ENCODE measurements around the gene SPPL2B.

The SPPL2B gene

GRCh38 chr19:2324220-2324948 is 4.1 kb upstream of the SPPL2B start:
- DNase-seq = no peak

DNA sequence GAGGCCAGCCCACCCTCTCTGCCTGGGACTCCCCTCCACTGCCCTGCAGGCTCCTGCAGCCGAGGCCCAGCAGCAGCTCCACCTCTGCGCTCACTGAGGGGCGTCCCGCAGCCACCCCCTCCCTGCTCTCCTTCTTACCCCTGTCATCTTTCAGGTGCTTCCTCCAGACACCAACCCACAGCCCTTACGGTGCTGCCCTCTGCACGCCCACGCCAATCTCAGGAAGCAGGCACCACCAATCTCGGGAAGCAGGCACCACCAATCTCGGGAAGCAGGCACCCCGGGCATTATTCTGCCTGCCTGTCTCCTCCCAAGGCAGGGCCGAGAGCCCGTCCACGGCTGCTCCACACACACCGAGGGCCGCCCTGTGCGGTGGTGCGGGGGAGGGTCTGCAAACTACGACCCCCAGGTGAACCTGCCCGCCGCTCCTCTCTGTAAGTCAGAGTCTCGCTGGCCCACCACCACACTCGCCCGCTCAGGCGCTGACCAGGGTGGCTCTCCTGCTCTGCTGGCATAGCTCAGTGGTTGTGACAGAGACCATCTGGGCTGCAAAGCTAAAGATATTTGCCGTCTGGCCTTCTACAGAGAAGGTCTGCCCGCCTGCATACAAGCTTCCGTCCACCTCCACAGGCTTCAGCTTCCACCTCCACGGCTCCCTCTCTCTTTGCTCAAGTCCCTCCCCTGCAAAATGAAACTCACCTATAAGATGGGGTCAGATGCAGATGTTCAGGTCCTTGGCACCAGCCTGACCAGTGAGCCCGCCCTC is 3.0 kb upstream of the SPPL2B start:
- no peak for DNase-seq

DNA sequence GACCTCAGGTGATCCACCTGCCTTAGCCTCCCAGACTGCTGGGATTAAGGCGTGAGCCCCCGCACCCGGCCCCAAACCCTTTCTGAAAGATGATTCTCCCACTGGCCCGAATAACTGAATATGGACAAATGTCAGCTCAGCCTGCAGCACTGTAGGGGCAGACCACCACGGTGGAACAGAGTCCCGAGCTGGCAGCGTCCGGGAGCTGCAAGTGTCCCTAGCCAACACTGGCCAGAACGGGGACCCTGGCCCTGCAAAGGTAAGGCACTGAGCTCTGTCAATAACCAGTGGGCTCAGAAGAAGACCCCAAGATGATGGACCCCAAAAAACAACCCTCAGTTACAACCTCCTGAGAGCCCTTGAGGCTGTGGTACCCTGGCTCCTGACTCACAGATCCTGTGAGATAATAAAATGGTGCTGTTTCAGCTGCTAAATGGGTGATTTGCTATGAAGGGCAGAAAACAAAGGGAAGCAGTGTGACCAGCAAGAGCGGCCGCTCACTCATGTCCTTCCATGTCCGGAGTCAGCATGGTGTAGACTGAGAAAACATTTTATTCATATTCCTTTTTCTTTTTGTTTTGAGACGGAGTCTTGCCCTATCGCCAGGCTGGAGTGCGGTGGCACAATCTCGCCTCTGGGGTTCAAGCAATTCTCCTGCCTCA is 1.7 kb upstream of the SPPL2B start:
- DNase-seq = no peak

GRCh38 chr19:2327773-2328400 is 597 bp upstream of the SPPL2B start:
- peak; percentile 64 for DNase-seq

GRCh38 chr19:2329149-2329478 is 630 bp downstream of the SPPL2B start:
- no peak for DNase-seq

- DNase-seq = no peak
Measured at GRCh38 chr19:2329501-2329916, 1.0 kb downstream of the SPPL2B start.

GRCh38 chr19:2330255-2330631 is 1.8 kb downstream of the SPPL2B start:
- no peak for DNase-seq

- peak; percentile 20 for DNase-seq
Measured at GRCh38 chr19:2330632-2331284, 2.3 kb downstream of the SPPL2B start.

- no peak for DNase-seq
Measured at GRCh38 chr19:2331601-2332246, 3.2 kb downstream of the SPPL2B start.

GRCh38 chr19:2332341-2333026 is 4.0 kb downstream of the SPPL2B start:
- peak; percentile 88 for DNase-seq

- peak; percentile 77 for DNase-seq
Measured at GRCh38 chr19:2333027-2333806, 4.7 kb downstream of the SPPL2B start.

DNA sequence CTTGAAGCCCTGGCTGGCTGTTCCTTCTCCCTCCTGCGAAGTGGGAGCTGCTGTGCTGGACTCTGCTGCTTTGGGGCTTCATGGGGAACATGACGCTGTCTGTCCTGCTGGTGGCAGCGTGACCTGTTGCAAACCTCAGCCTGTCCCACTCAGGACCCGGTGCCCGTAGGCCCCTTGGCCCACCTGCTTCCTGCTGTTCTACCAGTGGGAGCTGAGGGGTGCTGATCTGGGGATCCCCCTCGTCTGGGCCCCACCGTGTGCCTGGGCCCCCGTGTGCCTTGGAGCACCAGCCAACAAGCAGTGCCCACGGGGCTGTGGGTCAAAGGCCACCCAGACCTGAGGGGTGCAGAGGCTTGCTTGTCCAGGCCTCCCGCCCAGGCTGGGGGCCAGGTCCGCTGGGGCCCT is 5.3 kb downstream of the SPPL2B start:
- peak; percentile 24 for DNase-seq

DNA sequence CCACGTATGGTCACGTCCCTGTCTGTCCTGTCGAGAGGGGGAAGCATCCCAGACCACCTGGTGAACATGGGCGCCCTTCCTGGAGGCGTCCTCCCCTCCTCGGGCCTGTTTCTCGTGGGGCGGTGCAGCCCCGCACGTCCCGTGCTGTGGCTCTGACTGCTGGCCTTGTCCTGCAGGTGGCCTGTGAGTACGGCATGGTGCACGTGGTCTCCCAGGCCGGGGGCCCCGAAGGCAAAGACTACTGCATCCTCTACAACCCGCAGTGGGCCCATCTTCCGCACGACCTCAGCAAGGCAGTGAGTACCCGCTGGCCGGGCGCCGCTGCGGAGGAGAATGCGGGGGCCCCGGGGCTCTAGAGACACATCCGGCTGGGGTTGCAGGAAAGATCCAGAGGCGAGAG is 5.9 kb downstream of the SPPL2B start:
- DNase-seq = no peak

- DNase-seq = no peak
Measured at GRCh38 chr19:2334986-2335846, 6.7 kb downstream of the SPPL2B start.

DNA sequence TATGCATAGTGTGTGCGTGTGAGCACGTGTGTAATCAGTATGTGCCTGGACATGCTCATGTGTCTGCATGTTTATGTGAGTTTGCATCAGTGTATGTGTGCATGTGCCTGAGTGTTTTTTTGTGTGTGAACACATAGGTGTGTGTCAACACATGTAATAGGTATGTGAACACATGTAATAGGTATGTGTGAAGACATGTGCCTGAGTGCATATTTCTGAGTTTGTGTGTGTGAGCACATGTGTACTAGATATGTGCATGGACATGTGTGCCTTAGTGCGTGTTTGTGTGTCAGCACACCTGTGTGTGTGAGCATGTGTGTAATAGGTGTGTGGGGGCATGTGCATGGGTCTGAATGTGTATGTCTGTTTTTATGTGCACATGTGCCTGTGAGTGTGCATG is 7.4 kb downstream of the SPPL2B start:
- DNase-seq = no peak

GRCh38 chr19:2336528-2337328 is 8.2 kb downstream of the SPPL2B start:
- no peak for DNase-seq

GRCh38 chr19:2337329-2337707 is 8.8 kb downstream of the SPPL2B start:
- no peak for DNase-seq

DNA sequence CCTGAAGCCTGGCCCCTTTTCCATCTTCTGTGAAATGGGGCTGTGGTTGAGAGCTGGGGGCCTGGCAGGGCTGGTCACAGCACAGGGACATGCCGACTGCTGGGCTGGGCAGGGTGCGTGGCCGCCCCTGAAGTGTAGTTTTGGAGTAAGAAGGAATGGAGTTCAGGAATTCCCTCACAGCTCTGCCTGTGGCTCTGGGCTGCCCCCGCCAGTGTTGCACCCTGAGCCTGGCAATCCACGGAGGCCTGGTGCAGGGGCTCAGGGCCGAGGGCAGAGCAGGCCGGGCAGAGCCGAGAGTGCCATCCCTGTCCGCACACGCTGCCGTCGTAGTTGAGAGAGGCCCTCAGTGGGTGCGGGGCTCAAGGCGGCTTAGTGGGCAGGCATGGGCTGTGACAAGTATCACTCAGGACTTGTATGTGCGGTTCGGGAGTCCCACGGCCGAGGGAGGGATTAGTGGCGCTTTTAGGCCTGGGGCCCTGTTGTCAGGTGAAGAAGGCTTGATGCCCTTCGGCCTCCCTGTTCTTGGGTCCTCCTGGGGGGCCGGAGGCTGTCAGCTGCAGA is 9.7 kb downstream of the SPPL2B start:
- DNase-seq = no peak
